HEK293T (cell line): ENCODE measurements around the gene LCN9.

Source experiments
- BHLHE40 ChIP-seq: fragments of 450-650 bp; IDR thresholded peaks from 2 replicates; pipeline ENCODE4 v1.6.1; 2016; ENCODE audit warnings: mild to moderate bottlenecking, moderate library complexity, borderline replicate concordance
- ELF4 ChIP-seq: fragments of 450-650 bp; IDR thresholded peaks from 2 replicates; pipeline ENCODE4 v1.6.1; 2017; ENCODE audit warnings: antibody characterized with exemption
- FOXM1 ChIP-seq: fragments of 450-650 bp; IDR thresholded peaks from 2 replicates; pipeline ENCODE4 v1.6.1; 2017; ENCODE audit warnings: mild to moderate bottlenecking, borderline replicate concordance
- SUZ12 ChIP-seq: fragments of 450-650 bp; IDR thresholded peaks from 2 replicates; pipeline ENCODE4 v1.6.1; 2016; ENCODE audit warnings: mild to moderate bottlenecking
- ZNF384 ChIP-seq: fragments of 450-650 bp; IDR thresholded peaks from 2 replicates; pipeline ENCODE4 v1.6.1; 2016

- TF ChIP-seq FOXM1 (no peak), SUZ12 (no peak), ELF4 (no peak), ZNF384 (no peak), BHLHE40 (no peak)
Observed at GRCh38 chr9:135619599-135619886, 43.6 kb upstream of the LCN9 start.
